Measurements from ENCODE around the gene MBNL1. TPM values are rescaled to one million over a fixed set of nuclear protein-coding genes. Genes with fewer than 3 reads are reported as not detected.
A peak's percentile ranks its signal among the peaks of the same experiment; 100 is the strongest.

The MBNL1 gene
- total RNA-seq, 6 experiments from 2014 or later = 200 to 291 (median 244) TPM

GRCh38 chr3:152452318-152452717 is 183.6 kb downstream of the MBNL1 start:
- peaks cover 44% of the 10 kb centered on the region for H3K4me1 Mint-ChIP-seq (ENCODE audit: low read depth)
- DNase-seq = no peak
- no peak overlapping the region; the same call in 1 of the 2 replicates for H3K27ac Mint-ChIP-seq
- H3K4me3 Mint-ChIP-seq = no peak overlapping the region
- H3K27me3 Mint-ChIP-seq (ENCODE audit: insufficient read depth) = peaks cover 1% of the 10 kb centered on the region
- peaks cover 39% of the 10 kb centered on the region for H3K36me3 Mint-ChIP-seq (ENCODE audit: low read depth)
- no peaks in the 10 kb centered on the region for H3K9me3 Mint-ChIP-seq
- TF ChIP-seq CTCF (IDR thresholded peaks at IDR 0.05) = no peak

GRCh38 chr3:152454076-152454875 is 185.5 kb downstream of the MBNL1 start:
- no peak for TF ChIP-seq CTCF (IDR thresholded peaks at IDR 0.05)
- Mint-ChIP-seq H3K4me3 (no peak overlapping the region), H3K36me3 (ENCODE audit: low read depth) (peaks cover 47% of the 10 kb centered on the region), H3K27me3 (ENCODE audit: insufficient read depth) (peaks cover 1% of the 10 kb centered on the region), H3K27ac (peak overlapping the region; percentile 10), H3K9me3 (no peaks in the 10 kb centered on the region), H3K4me1 (ENCODE audit: low read depth) (peaks cover 56% of the 10 kb centered on the region)
- no peak for DNase-seq

- H3K36me3 Mint-ChIP-seq (ENCODE audit: low read depth) = peaks cover 47% of the 10 kb centered on the region
- no peak for TF ChIP-seq CTCF (IDR thresholded peaks at IDR 0.05)
- H3K4me1 Mint-ChIP-seq (ENCODE audit: low read depth) = peaks cover 58% of the 10 kb centered on the region
- peak overlapping the region; percentile 8; the same call in 1 of the 2 replicates for H3K27ac Mint-ChIP-seq
- H3K4me3 Mint-ChIP-seq = no peak overlapping the region
- peaks cover 3% of the 10 kb centered on the region for H3K27me3 Mint-ChIP-seq (ENCODE audit: insufficient read depth)
- H3K9me3 Mint-ChIP-seq = no peaks in the 10 kb centered on the region
- DNase-seq = no peak
Observed at GRCh38 chr3:152455989-152456388, 187.3 kb downstream of the MBNL1 start.

GRCh38 chr3:152457500-152458375 is 189.0 kb downstream of the MBNL1 start:
- H3K9me3 Mint-ChIP-seq = no peaks in the 10 kb centered on the region
- peaks cover 30% of the 10 kb centered on the region for H3K36me3 Mint-ChIP-seq (ENCODE audit: low read depth)
- DNase-seq = no peak
- H3K4me3 Mint-ChIP-seq = no peak overlapping the region
- peak overlapping the region; percentile 38; the same call in 1 of the 2 replicates for H3K27ac Mint-ChIP-seq
- peaks cover 3% of the 10 kb centered on the region for H3K27me3 Mint-ChIP-seq (ENCODE audit: insufficient read depth)
- TF ChIP-seq CTCF (IDR thresholded peaks at IDR 0.05) = no peak
- H3K4me1 Mint-ChIP-seq (ENCODE audit: low read depth) = peaks cover 43% of the 10 kb centered on the region

GRCh38 chr3:152458376-152459117 is 189.8 kb downstream of the MBNL1 start:
- peaks cover 3% of the 10 kb centered on the region for H3K27me3 Mint-ChIP-seq (ENCODE audit: insufficient read depth)
- H3K27ac Mint-ChIP-seq = peak overlapping the region; percentile 38
- no peak overlapping the region for H3K4me3 Mint-ChIP-seq
- TF ChIP-seq CTCF (IDR thresholded peaks at IDR 0.05) = no peak
- no peaks in the 10 kb centered on the region for H3K9me3 Mint-ChIP-seq
- peaks cover 42% of the 10 kb centered on the region for H3K4me1 Mint-ChIP-seq (ENCODE audit: low read depth)
- peaks cover 29% of the 10 kb centered on the region for H3K36me3 Mint-ChIP-seq (ENCODE audit: low read depth)
- DNase-seq = no peak
